Mesendoderm (in vitro differentiated cells): ENCODE measurements around the gene CYGB.
"Not testable (repeated sequence)": the region's sequence is repeated elsewhere in the genome, so short reads cannot be mapped to it uniquely, and the experiment has no call there.

Source experiments
- DNase-seq: peaks from one replicate; pipeline ENCODE4 v3.0.0; 2013
- H2AK5ac ChIP-seq: 2 replicates; pipeline ENCODE4 v1.6.1; 2013; ENCODE audit warnings: low read length, inconsistent platforms
- H2BK120ac ChIP-seq: 2 replicates; pipeline ENCODE4 v1.6.1; 2013; ENCODE audit warnings: low read depth, mild to moderate bottlenecking, low read length, moderate library complexity, mixed read lengths
- H2BK15ac ChIP-seq: replicated peaks from 2 replicates; pipeline ENCODE4 v1.6.1; 2013; ENCODE audit warnings: low read depth, mild to moderate bottlenecking, moderate library complexity
- H2BK5ac ChIP-seq: 2 replicates; pipeline ENCODE4 v1.6.1; 2013; ENCODE audit warnings: low read length, inconsistent platforms
- H3K18ac ChIP-seq: 2 replicates; pipeline ENCODE4 v1.6.1; 2013; ENCODE audit warnings: mild to moderate bottlenecking, low read length, mixed read lengths
- H3K23ac ChIP-seq: one replicate; pipeline ENCODE4 v1.6.1; 2013; ENCODE audit warnings: low read length
- H3K27ac ChIP-seq: 2 replicates; pipeline ENCODE4 v1.5.1; 2013; ENCODE audit warnings: low read depth, mild to moderate bottlenecking, inconsistent platforms, low read length, moderate library complexity
- H3K27me3 ChIP-seq: 2 replicates; pipeline ENCODE4 v1.6.1; 2013; ENCODE audit warnings: low read length, control low read depth, mild to moderate bottlenecking, inconsistent platforms; ENCODE audit not compliant: insufficient read depth, poor library complexity
- H3K36me3 ChIP-seq: 2 replicates; pipeline ENCODE4 v1.6.1; 2013; ENCODE audit warnings: low read length, inconsistent platforms; ENCODE audit not compliant: control insufficient read depth, insufficient read depth
- H3K4ac ChIP-seq: one replicate; pipeline ENCODE4 v1.6.1; 2013; ENCODE audit warnings: low read depth, mild to moderate bottlenecking, low read length, moderate library complexity
- H3K4me1 ChIP-seq: 2 replicates; pipeline ENCODE4 v1.6.1; 2013; ENCODE audit warnings: low read depth, low read length, inconsistent platforms; ENCODE audit not compliant: control insufficient read depth
- H3K4me2 ChIP-seq: 2 replicates; pipeline ENCODE4 v1.6.1; 2013; ENCODE audit warnings: low read length
- H3K4me3 ChIP-seq: 2 replicates; pipeline ENCODE4 v1.5.1; 2013; ENCODE audit warnings: mild to moderate bottlenecking, low read length
- H3K56ac ChIP-seq: one replicate; pipeline ENCODE4 v1.6.1; 2013; ENCODE audit warnings: low read length
- H3K79me1 ChIP-seq: 2 replicates; pipeline ENCODE4 v1.6.1; 2013; ENCODE audit warnings: low read length, inconsistent platforms
- H3K79me2 ChIP-seq: 2 replicates; pipeline ENCODE4 v1.6.1; 2013; ENCODE audit warnings: mild to moderate bottlenecking, low read length; ENCODE audit not compliant: control insufficient read depth, insufficient read depth
- H3K9ac ChIP-seq: 2 replicates; pipeline ENCODE4 v1.6.1; 2013; ENCODE audit warnings: low read length, inconsistent platforms
- H4K5ac ChIP-seq: one replicate; pipeline ENCODE4 v1.6.1; 2013; ENCODE audit warnings: low read length
- H4K8ac ChIP-seq: one replicate; pipeline ENCODE4 v1.6.1; 2013; ENCODE audit warnings: low read depth, mild to moderate bottlenecking, control low read depth, low read length, moderate library complexity
- WGBS: extraction: QIAGEN DNeasy Blood & Tissue Kit; methylation state at CpG from one replicate; pipeline ENCODE4 v1.1.7; 2013; ENCODE audit warnings: low lambda C conversion rate, missing lambda C conversion rate; ENCODE audit not compliant: insufficient coverage; ENCODE audit errors: extremely low coverage; 5-methylcytosine and 5-hydroxymethylcytosine counted together

Gene CYGB

DNA sequence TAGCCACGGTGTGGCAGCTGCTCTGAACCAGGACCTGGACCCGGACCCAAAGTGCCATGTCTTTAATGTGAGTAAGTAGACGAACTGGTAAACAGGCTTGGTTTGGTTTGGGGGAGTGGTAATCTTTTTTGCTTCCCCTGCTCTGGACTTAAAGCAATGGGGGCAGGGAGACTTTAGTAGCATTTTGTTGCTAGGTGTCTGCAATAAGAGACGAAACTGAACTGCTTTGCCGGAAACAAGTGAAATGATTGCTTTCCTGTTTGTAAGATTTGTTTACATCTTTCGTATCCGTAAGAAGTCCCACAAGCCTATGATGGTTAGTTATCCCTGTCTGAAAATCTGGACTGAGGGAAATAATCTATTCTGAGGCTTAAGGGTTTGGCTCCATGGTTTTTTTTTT, 23.8 kb upstream of the CYGB start:
- H3K23ac ChIP-seq = no peak overlapping the region
- H3K27ac ChIP-seq = no peak overlapping the region
- H2AK5ac ChIP-seq = no peak overlapping the region
- no peak overlapping the region for H2BK120ac ChIP-seq
- no peak overlapping the region for H2BK15ac ChIP-seq
- no peak overlapping the region for H3K4ac ChIP-seq
- H3K4me1 ChIP-seq = no peaks in the 10 kb centered on the region
- H4K8ac ChIP-seq = no peak overlapping the region
- H3K27me3 ChIP-seq = no peaks in the 10 kb centered on the region
- no CpG with 5 or more reads among the region's 7 CpGs for WGBS
- no peak overlapping the region for H3K4me3 ChIP-seq
- H3K79me1 ChIP-seq = peaks cover 9% of the 10 kb centered on the region
- no peak for DNase-seq
- H3K9ac ChIP-seq = peak overlapping the region; percentile 23
- H4K5ac ChIP-seq = no peak overlapping the region
- peaks cover 9% of the 10 kb centered on the region for H3K36me3 ChIP-seq
- H3K79me2 ChIP-seq = peaks cover 46% of the 10 kb centered on the region
- H3K18ac ChIP-seq = no peak overlapping the region
- H3K56ac ChIP-seq = no peak overlapping the region
- no peak overlapping the region for H2BK5ac ChIP-seq
- no peak overlapping the region for H3K4me2 ChIP-seq

DNA sequence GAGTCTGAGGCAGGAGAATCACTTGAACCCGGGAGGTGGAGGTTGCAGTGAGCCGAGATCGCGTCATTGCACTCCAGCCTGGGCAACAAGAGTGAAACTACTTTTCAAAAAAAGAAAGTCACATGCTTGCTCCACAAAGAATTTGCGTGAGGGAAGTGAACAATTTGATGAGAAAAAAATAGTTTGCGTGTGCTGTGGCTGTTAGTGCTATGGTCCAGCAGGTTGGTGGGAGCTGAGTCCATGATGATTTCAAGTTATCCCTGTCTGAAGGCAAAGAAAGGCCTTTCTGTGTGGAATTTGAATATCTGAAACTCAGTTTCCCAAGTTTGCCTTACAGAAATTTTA, 23.3 kb upstream of the CYGB start:
- H3K4ac ChIP-seq = no peak overlapping the region
- H3K56ac ChIP-seq = no peak overlapping the region
- no peak overlapping the region for H3K23ac ChIP-seq
- H4K8ac ChIP-seq = no peak overlapping the region
- H2BK5ac ChIP-seq = no peak overlapping the region
- H3K18ac ChIP-seq = no peak overlapping the region
- no CpG with 5 or more reads among the region's 6 CpGs for WGBS
- no peak for DNase-seq
- no peak overlapping the region for H3K4me3 ChIP-seq
- H3K4me1 ChIP-seq = no peaks in the 10 kb centered on the region
- H3K79me2 ChIP-seq = peaks cover 46% of the 10 kb centered on the region
- H3K36me3 ChIP-seq = peaks cover 9% of the 10 kb centered on the region
- no peak overlapping the region for H2BK15ac ChIP-seq
- no peak overlapping the region for H3K27ac ChIP-seq
- H2AK5ac ChIP-seq = no peak overlapping the region
- H3K9ac ChIP-seq = no peak overlapping the region
- H2BK120ac ChIP-seq = no peak overlapping the region
- peaks cover 7% of the 10 kb centered on the region for H3K79me1 ChIP-seq
- H3K27me3 ChIP-seq = no peaks in the 10 kb centered on the region
- H4K5ac ChIP-seq = no peak overlapping the region
- H3K4me2 ChIP-seq = no peak overlapping the region

DNA sequence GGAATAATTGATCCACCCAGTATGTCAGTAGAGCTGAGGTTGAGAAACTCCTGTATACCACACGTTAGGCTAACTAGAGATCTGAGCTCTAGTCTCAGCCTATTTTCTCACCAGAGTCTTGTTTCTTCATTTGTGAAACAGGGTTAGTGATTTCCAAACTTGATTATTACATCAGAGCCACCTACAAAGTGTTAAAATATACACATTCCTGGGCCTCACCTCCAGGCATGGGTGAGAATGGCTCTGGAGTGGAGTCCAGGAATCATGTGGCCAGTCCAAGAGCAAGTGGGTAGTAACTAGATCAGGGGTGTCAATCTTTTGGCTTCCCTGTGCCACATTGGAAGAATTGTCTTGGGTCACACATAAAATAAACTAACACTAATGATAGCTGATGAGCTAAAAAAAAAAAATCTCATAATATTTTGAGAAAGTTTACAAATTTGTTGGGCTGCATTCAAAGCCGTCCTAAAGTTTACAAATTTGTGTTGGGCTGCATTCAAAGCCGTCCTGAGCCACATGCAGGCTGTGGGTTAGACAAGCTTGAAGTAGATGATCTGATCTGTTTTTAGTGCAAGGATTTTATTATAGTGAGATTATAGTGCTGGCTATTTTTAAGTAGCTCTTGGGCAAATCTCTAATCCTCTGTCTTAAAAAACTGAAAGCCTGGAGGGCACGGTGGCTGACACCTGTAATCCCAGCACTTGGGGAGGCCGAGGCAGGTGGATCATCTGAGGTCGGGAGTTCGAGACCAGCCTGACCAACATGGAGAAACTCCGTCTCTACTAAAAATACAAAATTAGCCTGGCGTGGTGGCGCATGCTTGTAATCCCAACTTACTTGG, 22.7 kb upstream of the CYGB start:
- no peak for DNase-seq
- Histone ChIP-seq H3K9ac (peak overlapping the region; percentile 18), H2BK120ac (no peak overlapping the region), H2BK15ac (no peak overlapping the region), H3K23ac (no peak overlapping the region), H2BK5ac (no peak overlapping the region), H3K4me1 (no peaks in the 10 kb centered on the region), H3K4me3 (no peak overlapping the region), H3K79me2 (peaks cover 46% of the 10 kb centered on the region), H3K4ac (no peak overlapping the region), H4K8ac (no peak overlapping the region), H3K18ac (no peak overlapping the region), H3K27ac (no peak overlapping the region), H3K56ac (peak overlapping the region; percentile 34), H3K4me2 (peak overlapping the region; percentile 14), H3K36me3 (peaks cover 8% of the 10 kb centered on the region), H4K5ac (no peak overlapping the region), H2AK5ac (no peak overlapping the region), H3K27me3 (no peaks in the 10 kb centered on the region), H3K79me1 (peaks cover 7% of the 10 kb centered on the region)
- no CpG with 5 or more reads among the region's 10 CpGs for WGBS

DNA sequence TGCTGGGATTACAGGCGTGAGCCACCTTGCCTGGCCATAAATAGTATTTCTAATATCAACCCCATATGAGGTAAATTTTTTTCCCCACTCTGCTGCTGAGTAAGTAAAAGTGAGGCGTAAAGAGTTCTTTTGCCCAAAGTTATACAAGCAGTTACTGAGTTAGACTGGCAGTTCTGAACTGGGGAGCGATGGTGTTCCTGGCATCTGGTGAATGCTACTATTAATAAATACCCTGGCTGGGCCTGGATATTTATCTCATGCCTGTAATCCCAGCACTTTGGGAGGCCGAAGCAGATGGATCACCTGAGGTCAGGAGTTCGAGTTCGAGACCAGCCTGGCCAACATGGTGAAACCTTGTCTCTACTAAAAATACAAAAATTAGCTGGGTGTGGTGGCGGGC, 22.0 kb upstream of the CYGB start:
- not testable (repeated sequence) for H3K23ac ChIP-seq, H4K8ac ChIP-seq, H2BK15ac ChIP-seq, DNase-seq, H2BK5ac ChIP-seq, H4K5ac ChIP-seq, H3K18ac ChIP-seq, H3K4me1 ChIP-seq, H3K79me1 ChIP-seq, H2AK5ac ChIP-seq, H3K4ac ChIP-seq, H3K4me3 ChIP-seq, H3K36me3 ChIP-seq, H2BK120ac ChIP-seq, H3K27ac ChIP-seq, H3K27me3 ChIP-seq
- WGBS = no CpG with 5 or more reads among the region's 7 CpGs
- Histone ChIP-seq H3K79me2 (peaks cover 46% of the 10 kb centered on the region), H3K9ac (peak overlapping the region; percentile 99), H3K56ac (peak overlapping the region; percentile 37), H3K4me2 (peak overlapping the region; percentile 42)

DNA sequence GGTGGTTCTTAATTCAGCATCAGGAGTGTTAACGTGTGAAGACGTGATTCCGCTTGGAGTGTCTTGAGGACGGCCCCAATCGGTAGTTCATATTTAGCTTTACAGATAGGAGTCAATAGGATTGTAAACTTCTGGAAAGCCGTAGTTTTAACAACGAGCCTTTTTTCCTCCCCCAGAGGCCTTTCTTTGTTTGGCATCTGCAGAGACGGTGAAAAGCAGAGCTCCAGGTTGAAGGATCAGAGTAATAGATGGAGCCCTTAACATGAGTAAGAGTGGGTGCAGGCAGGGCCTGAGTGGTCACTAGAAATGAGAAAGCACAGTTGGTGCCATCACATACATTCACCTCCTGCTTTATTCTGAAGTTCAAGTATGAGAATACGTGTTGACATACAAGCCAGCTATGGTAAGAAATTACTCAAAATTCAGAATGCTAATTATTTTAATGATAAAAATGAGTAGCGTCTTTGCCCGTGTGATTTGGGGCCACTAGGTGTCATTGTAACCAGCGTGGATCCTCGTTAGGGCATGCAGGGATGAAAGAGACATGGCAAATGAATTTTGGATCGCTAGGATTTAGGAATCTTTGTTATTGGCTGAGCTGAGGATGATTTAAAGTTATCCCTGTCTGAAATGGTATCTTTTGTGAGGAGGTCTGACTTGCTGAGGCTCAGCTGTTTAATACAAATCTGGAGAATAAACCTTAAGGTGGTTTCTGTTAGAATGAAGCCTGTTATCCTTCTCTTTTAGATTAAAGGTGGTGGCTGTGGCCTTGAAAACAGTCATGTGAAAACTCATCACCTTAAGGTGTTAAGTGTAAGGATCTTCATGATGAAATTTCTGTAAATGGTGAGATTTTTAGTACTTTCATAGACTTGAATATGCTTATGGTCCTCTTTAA, 20.9 kb upstream of the CYGB start:
- H3K27me3 ChIP-seq = no peaks in the 10 kb centered on the region
- peak overlapping the region; percentile 64 for H2BK5ac ChIP-seq
- H3K4ac ChIP-seq = peak overlapping the region; percentile 85
- peak overlapping the region; percentile 18 for H3K4me2 ChIP-seq
- H2BK15ac ChIP-seq = no peak overlapping the region
- WGBS = no CpG with 5 or more reads among the region's 14 CpGs
- H3K27ac ChIP-seq = no peak overlapping the region
- no peak overlapping the region for H4K5ac ChIP-seq
- peak overlapping the region; percentile 90 for H2AK5ac ChIP-seq
- peak overlapping the region; percentile 100 for H3K4me3 ChIP-seq
- H3K18ac ChIP-seq = peak overlapping the region; percentile 52
- peak overlapping the region; percentile 99 for H3K9ac ChIP-seq
- H3K36me3 ChIP-seq = peaks cover 8% of the 10 kb centered on the region
- H3K79me2 ChIP-seq = peaks cover 46% of the 10 kb centered on the region
- H3K56ac ChIP-seq = peak overlapping the region; percentile 100
- no peak overlapping the region for H2BK120ac ChIP-seq
- no peaks in the 10 kb centered on the region for H3K4me1 ChIP-seq
- H4K8ac ChIP-seq = no peak overlapping the region
- H3K23ac ChIP-seq = peak overlapping the region; percentile 98
- H3K79me1 ChIP-seq = peaks cover 7% of the 10 kb centered on the region
- DNase-seq = peak; percentile 42
